HT-29 (cell line): ENCODE measurements around the gene COPS7B. TPM values are rescaled to one million over a fixed set of nuclear protein-coding genes. Genes with fewer than 3 reads are reported as not detected.
"Not testable (repeated sequence)": the region's sequence is repeated elsewhere in the genome, so short reads cannot be mapped to it uniquely, and the experiment has no call there.

Experiments
- DNase-seq: peaks from one replicate; pipeline ENCODE4 v3.0.0-alpha.2; 2015; ENCODE audit warnings: low spot score
- total RNA-seq: library from RNA; depleted of rRNA; stranded (reverse); fragments of >200 nt; shearing (Covaris generic); gene quantifications from 2 replicates; pipeline ENCODE4 v1.2.3, GENCODE V29; 2014; rRNA removed

Gene COPS7B
- 35.4 and 40.3 TPM in 2 replicates for total RNA-seq

GRCh38 chr2:231786177-231786916, at the start of gene COPS7B:
COPS7B (plus strand) TSS chr2:231786445; CDS start chr2:231788571, 2,126 bp downstream.
- DNase-seq: peak; percentile 78

- no peak for DNase-seq
These were observed 48.5 kb upstream of the COPS7B start for GRCh38 chr2:231737761-231738160.

- no peak for DNase-seq
These were observed 42.7 kb upstream of the COPS7B start for GRCh38 chr2:231743376-231744116.

GRCh38 chr2:231745303-231746038, 40.8 kb upstream of the COPS7B start:
- no peak for DNase-seq

GRCh38 chr2:231748153-231748896, 37.9 kb upstream of the COPS7B start:
- not testable (repeated sequence) for DNase-seq

GRCh38 chr2:231749016-231749415, 37.2 kb upstream of the COPS7B start:
- not testable (repeated sequence) for DNase-seq

GRCh38 chr2:231751042-231751815, 35.0 kb upstream of the COPS7B start:
- no peak for DNase-seq

GRCh38 chr2:231752061-231752460, 34.2 kb upstream of the COPS7B start:
- no peak for DNase-seq

- DNase-seq: no peak
These were observed 24.5 kb upstream of the COPS7B start for GRCh38 chr2:231761735-231762134.

- no peak for DNase-seq
These were observed 22.1 kb upstream of the COPS7B start for GRCh38 chr2:231764124-231764523.

- DNase-seq: no peak
These were observed 21.5 kb upstream of the COPS7B start for GRCh38 chr2:231764760-231765159.

GRCh38 chr2:231765496-231765929, 20.7 kb upstream of the COPS7B start:
- no peak for DNase-seq

- no peak for DNase-seq
These were observed 16.8 kb upstream of the COPS7B start for GRCh38 chr2:231769170-231770136.

GRCh38 chr2:231780123-231780908, 5.9 kb upstream of the COPS7B start:
- peak; percentile 32 for DNase-seq

- peak; percentile 99 for DNase-seq
These were observed 5.1 kb upstream of the COPS7B start, which contains the start of gene PDE6D for GRCh38 chr2:231780909-231781797. PDE6D (minus strand) TSS chr2:231781282; CDS start chr2:231781114, 168 bp downstream.

- DNase-seq: peak; percentile 14
These were observed 4.2 kb upstream of the COPS7B start for GRCh38 chr2:231781798-231782726.
